SK-N-SH (cell line): ENCODE results near the gene MINDY1. TPM values are rescaled to one million over a fixed set of nuclear protein-coding genes. Genes with fewer than 3 reads are reported as not detected.

Experiments used
- CTCF ChIA-PET: fragments of 300-600, 350-600 bp; formaldehyde crosslinking; extraction: SDS; loops from one replicate; lab custom pipeline; 2021; lab: Yijun Ruan, JAX
- POLR2A ChIA-PET: fragments of 350-600 bp; sonication (Branson Sonifier 250); formaldehyde crosslinking; extraction: SDS; loops from one replicate; lab custom pipeline; 2020; ENCODE audit warnings: antibody characterized with exemption, inconsistent platforms; lab: Yijun Ruan, JAX
- DNase-seq: peaks from one replicate; pipeline ENCODE4 v3.0.0; 2012
- H2AFZ ChIP-seq: fragments of 200-600 bp; sonication (generic); 2 replicates; pipeline ENCODE4 v1.8.1; 2016; ENCODE audit warnings: antibody characterized with exemption, mild to moderate bottlenecking, low read depth
- H3F3A ChIP-seq: fragments of 200-600 bp; sonication (generic); replicated peaks from 2 replicates; pipeline ENCODE3; 2016; ENCODE audit warnings: antibody characterized with exemption, mild to moderate bottlenecking; ENCODE audit not compliant: insufficient read depth
- H3K27ac ChIP-seq, 2 experiments: fragments of 200-500 bp in 1 of 2; fragments of 200-600 bp in 1 of 2; sonication (Bioruptor generic) in 1 of 2; sonication (generic), shearing (Covaris generic) in 1 of 2; 2 replicates each; pipeline versions ENCODE4 v1.5.1 to v1.6.1; 2014 to 2016; ENCODE audit warnings: low read depth in 2 of 2, inconsistent platforms in 1 of 2, low read length in 1 of 2, mild to moderate bottlenecking in 1 of 2, mixed read lengths in 1 of 2
- H3K27me3 ChIP-seq: fragments of 200-600 bp; sonication (generic), shearing (Covaris generic); 2 replicates; pipeline ENCODE4 v1.6.1; 2016; ENCODE audit warnings: mixed run types; ENCODE audit not compliant: insufficient read depth
- H3K36me3 ChIP-seq, 2 experiments: fragments of 200-500 bp in 1 of 2; fragments of 200-600 bp in 1 of 2; sonication (Bioruptor generic) in 1 of 2; sonication (generic) in 1 of 2; replicated peaks in 1 of 2; 2 replicates each; pipeline versions ENCODE3 to v1.5.1; 2014 to 2016; ENCODE audit warnings: low read length in 1 of 2, mild to moderate bottlenecking in 1 of 2; ENCODE audit not compliant: insufficient read depth in 2 of 2, control insufficient read depth in 1 of 2
- H3K4me1 ChIP-seq, 2 experiments: fragments of 200-500 bp in 1 of 2; fragments of 200-600 bp in 1 of 2; sonication (Bioruptor generic) in 1 of 2; sonication (generic), shearing (Covaris generic) in 1 of 2; 2 replicates each; pipeline versions ENCODE4 v1.5.1 to v1.6.1; 2014 to 2016; ENCODE audit warnings: low read depth in 1 of 2, low read length in 1 of 2, mixed run types in 1 of 2; ENCODE audit not compliant: insufficient read depth in 2 of 2, control insufficient read depth in 1 of 2
- H3K4me2 ChIP-seq: fragments of 200-600 bp; sonication (generic), shearing (Covaris generic); 2 replicates; pipeline ENCODE4 v1.6.1; 2017; ENCODE audit warnings: mixed run types
- H3K4me3 ChIP-seq, 2 experiments: fragments of 200-500 bp in 1 of 2; fragments of 200-600 bp in 1 of 2; sonication (Bioruptor generic) in 1 of 2; sonication (generic), shearing (Covaris generic) in 1 of 2; 2 replicates each; pipeline versions ENCODE4 v1.5.1 to v1.8.1; 2014 to 2016; ENCODE audit warnings: low read depth in 2 of 2, inconsistent platforms in 1 of 2, low read length in 1 of 2, mild to moderate bottlenecking in 1 of 2, mixed read lengths in 1 of 2, moderate library complexity in 1 of 2
- H3K79me2 ChIP-seq: fragments of 200-600 bp; sonication (generic); 2 replicates; pipeline ENCODE4 v1.8.1; 2017; ENCODE audit warnings: mild to moderate bottlenecking; ENCODE audit not compliant: insufficient read depth
- H3K9ac ChIP-seq: fragments of 200-600 bp; sonication (generic); 2 replicates; pipeline ENCODE4 v1.6.1; 2017; ENCODE audit warnings: mixed run types
- H3K9me2 ChIP-seq: fragments of 200-600 bp; sonication (generic); 2 replicates; pipeline ENCODE4 v1.6.1; 2017; ENCODE audit warnings: mixed run types
- H3K9me3 ChIP-seq: fragments of 200-600 bp; sonication (generic); 2 replicates; pipeline ENCODE4 v1.6.1; 2017; ENCODE audit warnings: mixed run types, mild to moderate bottlenecking, moderate library complexity
- H4K20me1 ChIP-seq: fragments of 200-600 bp; sonication (generic); 2 replicates; pipeline ENCODE4 v1.6.1; 2017; ENCODE audit warnings: mild to moderate bottlenecking, mixed run types; ENCODE audit not compliant: insufficient read depth
- ELF1 ChIP-seq: IDR thresholded peaks from 2 replicates; pipeline ENCODE4 v1.4.0; 2012
- EP300 ChIP-seq, 2 experiments: IDR thresholded peaks; 2 replicates each; pipeline versions ENCODE4 v1.4.0 to v1.6.1; 2012; ENCODE audit warnings: borderline replicate concordance in 1 of 2, low read depth in 1 of 2, low read length in 1 of 2
- FOXJ3 ChIP-seq: sonication (generic); formaldehyde crosslinking; IDR thresholded peaks from 2 replicates; pipeline ENCODE4 v1.5.1; 2020; ENCODE audit warnings: mild to moderate bottlenecking, missing genetic modification reagents
- FOXM1 ChIP-seq: IDR thresholded peaks from 2 replicates; pipeline ENCODE4 v1.4.0; 2012; ENCODE audit warnings: low read depth, mild to moderate bottlenecking
- GATA2 ChIP-seq: sonication (generic); formaldehyde crosslinking; IDR thresholded peaks from 2 replicates; pipeline ENCODE4 v1.5.0; 2020; ENCODE audit warnings: mild to moderate bottlenecking, missing genetic modification reagents
- JUND ChIP-seq: IDR thresholded peaks from 2 replicates; pipeline ENCODE4 v1.4.0; 2012
- NRF1 ChIP-seq: IDR thresholded peaks from 2 replicates; pipeline ENCODE4 v1.6.1; 2012; ENCODE audit warnings: low read depth, mild to moderate bottlenecking, low read length
- POLR2AphosphoS5 ChIP-seq: IDR thresholded peaks from 2 replicates; pipeline ENCODE4 v1.6.1; 2012; ENCODE audit warnings: low read depth, low read length
- RAD21 ChIP-seq: IDR thresholded peaks from 2 replicates; pipeline ENCODE4 v1.6.1; 2012; ENCODE audit warnings: mild to moderate bottlenecking, low read length
- SIN3A ChIP-seq: IDR thresholded peaks from 2 replicates; pipeline ENCODE4 v1.6.1; 2012; ENCODE audit warnings: low read depth, mild to moderate bottlenecking, low read length, moderate library complexity, borderline replicate concordance
- TAF1 ChIP-seq: IDR thresholded peaks from 2 replicates; pipeline ENCODE4 v1.6.1; 2012; ENCODE audit warnings: low read depth, mild to moderate bottlenecking, low read length, moderate library complexity, borderline replicate concordance
- YY1 ChIP-seq: IDR thresholded peaks from 2 replicates; pipeline ENCODE4 v1.4.0; 2012; ENCODE audit warnings: low read depth, mild to moderate bottlenecking
- WGBS: methylation state at CpG from one replicate; pipeline ENCODE4 v1.1.6; 2017; ENCODE audit warnings: low lambda C conversion rate; 5-methylcytosine and 5-hydroxymethylcytosine counted together
- polyA plus RNA-seq, 3 experiments: library from polyadenylated mRNA; depleted of rRNA; stranded (reverse); fragments of >200 nt; gene quantifications; 2 replicates each; pipeline ENCODE4 v1.2.3, GENCODE V29; 2012
- TF ChIP-seq, protein P1 (sequence below): IDR thresholded peaks from 2 replicates; pipeline ENCODE4 v1.6.1; 2012; ENCODE audit warnings: mild to moderate bottlenecking, low read depth, low read length, moderate library complexity
- TF ChIP-seq, protein P2 (sequence below): fragments of 200-600 bp; sonication (generic); IDR thresholded peaks from 2 replicates; pipeline ENCODE4 v1.6.1; 2017; ENCODE audit warnings: antibody characterized with exemption, mild to moderate bottlenecking, moderate library complexity

MINDY1 gene
- polyA plus RNA-seq, 1 of the 3 experiments (the other 2 are of a cell fraction): 6.0 TPM

DNA sequence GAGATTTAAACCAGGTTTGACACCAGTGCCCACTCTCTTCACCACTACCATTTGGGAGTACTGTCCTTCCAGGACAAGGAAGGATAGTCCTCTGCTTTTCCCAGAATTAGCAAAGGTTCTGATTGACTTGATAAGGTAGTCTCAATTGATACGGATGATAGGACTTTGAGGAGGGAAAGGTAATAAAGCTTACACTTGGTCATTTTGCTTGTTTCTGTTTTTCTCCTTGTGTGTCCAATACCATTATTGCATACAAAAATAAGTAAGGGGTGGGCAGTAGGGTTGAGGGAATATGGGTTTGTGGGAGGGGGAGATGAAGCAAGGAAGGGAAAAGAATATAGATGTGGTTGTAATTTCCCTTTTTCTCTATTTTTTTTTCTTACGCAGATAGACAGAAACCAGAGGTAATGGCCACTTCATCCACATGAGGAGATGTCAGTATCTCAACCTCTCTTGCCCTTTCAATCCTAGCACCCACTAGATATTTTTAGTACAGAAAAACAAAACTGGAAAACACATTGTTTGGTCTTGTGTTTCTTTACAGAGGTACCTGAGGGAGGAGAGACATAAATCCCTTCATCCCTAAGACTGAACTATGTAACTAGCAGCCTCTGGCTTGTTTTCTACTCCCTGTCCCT is 43.5 kb upstream of the MINDY1 start:
- Histone ChIP-seq H3K9me2 (no peaks in the 10 kb centered on the region), H3K27me3 (no peaks in the 10 kb centered on the region), H3K4me2 (no peak overlapping the region), H3K27ac (no peak overlapping the region; a peak in 2 of 4 replicates), H3K36me3 (peaks cover 41 to 48% of the 10 kb centered on the region in 2 experiments), H3K9ac (no peak overlapping the region), H3K9me3 (no peaks in the 10 kb centered on the region), H3K4me1 (peaks cover 0 to 12% of the 10 kb centered on the region in 2 experiments; a peak in 2 of 4 replicates), H4K20me1 (no peaks in the 10 kb centered on the region), H3F3A (peaks cover 36% of the 10 kb centered on the region), H2AFZ (no peak overlapping the region), H3K79me2 (peaks cover 18% of the 10 kb centered on the region; the same call in 1 of the 2 replicates), H3K4me3 (no peak overlapping the region)
- CTCF ChIA-PET: interaction anchor here (1.3 to 4.4 kb wide), 5 partner anchors 10 to 55 kb away, joined by 3 to 67 read pairs (median 4); partner anchors contain the start of genes CDC42SE1, MINDY1 and MLLT11
- POLR2A ChIA-PET: interaction anchor here (1.7 to 3.5 kb wide), 2 partner anchors 9 to 10 kb away, joined by 6 to 24 read pairs; partner anchors contain the start of genes CDC42SE1 and MLLT11
- TF ChIP-seq, protein P1, sequence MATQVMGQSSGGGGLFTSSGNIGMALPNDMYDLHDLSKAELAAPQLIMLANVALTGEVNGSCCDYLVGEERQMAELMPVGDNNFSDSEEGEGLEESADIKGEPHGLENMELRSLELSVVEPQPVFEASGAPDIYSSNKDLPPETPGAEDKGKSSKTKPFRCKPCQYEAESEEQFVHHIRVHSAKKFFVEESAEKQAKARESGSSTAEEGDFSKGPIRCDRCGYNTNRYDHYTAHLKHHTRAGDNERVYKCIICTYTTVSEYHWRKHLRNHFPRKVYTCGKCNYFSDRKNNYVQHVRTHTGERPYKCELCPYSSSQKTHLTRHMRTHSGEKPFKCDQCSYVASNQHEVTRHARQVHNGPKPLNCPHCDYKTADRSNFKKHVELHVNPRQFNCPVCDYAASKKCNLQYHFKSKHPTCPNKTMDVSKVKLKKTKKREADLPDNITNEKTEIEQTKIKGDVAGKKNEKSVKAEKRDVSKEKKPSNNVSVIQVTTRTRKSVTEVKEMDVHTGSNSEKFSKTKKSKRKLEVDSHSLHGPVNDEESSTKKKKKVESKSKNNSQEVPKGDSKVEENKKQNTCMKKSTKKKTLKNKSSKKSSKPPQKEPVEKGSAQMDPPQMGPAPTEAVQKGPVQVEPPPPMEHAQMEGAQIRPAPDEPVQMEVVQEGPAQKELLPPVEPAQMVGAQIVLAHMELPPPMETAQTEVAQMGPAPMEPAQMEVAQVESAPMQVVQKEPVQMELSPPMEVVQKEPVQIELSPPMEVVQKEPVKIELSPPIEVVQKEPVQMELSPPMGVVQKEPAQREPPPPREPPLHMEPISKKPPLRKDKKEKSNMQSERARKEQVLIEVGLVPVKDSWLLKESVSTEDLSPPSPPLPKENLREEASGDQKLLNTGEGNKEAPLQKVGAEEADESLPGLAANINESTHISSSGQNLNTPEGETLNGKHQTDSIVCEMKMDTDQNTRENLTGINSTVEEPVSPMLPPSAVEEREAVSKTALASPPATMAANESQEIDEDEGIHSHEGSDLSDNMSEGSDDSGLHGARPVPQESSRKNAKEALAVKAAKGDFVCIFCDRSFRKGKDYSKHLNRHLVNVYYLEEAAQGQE: no peak
- TF ChIP-seq POLR2AphosphoS5: peak; percentile 61; the same call in 1 of the 2 replicates
- no peak for TF ChIP-seq SIN3A
- DNase-seq: no peak
- 90% methylated on average over 2 of the region's 2 CpGs for WGBS

DNA sequence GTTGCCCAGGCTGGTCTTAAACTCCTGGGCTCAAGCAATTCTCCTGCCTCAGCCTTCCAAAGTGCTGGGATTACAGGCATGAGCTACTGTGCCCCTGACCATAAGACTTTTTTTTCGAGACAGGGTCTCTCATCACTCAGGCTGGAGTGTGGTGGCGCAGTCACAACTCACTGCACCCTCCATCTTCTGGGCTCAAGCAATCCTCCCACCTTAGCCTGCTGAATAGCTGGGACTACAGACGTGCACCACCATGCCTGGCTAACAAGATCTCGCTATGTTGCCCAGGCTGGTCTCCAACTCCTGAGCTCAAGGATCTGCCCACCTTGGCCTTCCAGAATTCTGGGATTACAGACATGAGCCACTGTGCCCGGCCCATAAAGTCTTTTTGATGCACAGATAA is 42.8 kb upstream of the MINDY1 start:
- WGBS: 100% methylated on average over 1 of the region's 5 CpGs
- Histone ChIP-seq H3K9ac (no peak overlapping the region), H3K27ac (no peak overlapping the region), H2AFZ (no peak overlapping the region), H3K9me3 (no peaks in the 10 kb centered on the region), H3K4me3 (no peak overlapping the region), H3K27me3 (no peaks in the 10 kb centered on the region), H3F3A (peaks cover 36% of the 10 kb centered on the region), H3K4me2 (peak overlapping the region; percentile 95; the same call in 1 of the 2 replicates), H3K9me2 (no peaks in the 10 kb centered on the region), H4K20me1 (no peaks in the 10 kb centered on the region), H3K4me1 (peaks cover 0 to 12% of the 10 kb centered on the region in 2 experiments; a peak in 2 of 4 replicates), H3K36me3 (peaks cover 34 to 41% of the 10 kb centered on the region in 2 experiments), H3K79me2 (peaks cover 15% of the 10 kb centered on the region; the same call in 1 of the 2 replicates)
- no peak for TF ChIP-seq YY1
- no peak for TF ChIP-seq GATA2 (CRISPR knock-in tag)
- no peak for TF ChIP-seq TAF1
- no peak for TF ChIP-seq EP300 (IDR thresholded peaks at IDR 0.05; ENCODE audit: borderline replicate concordance in 1 of 2, low read depth in 1 of 2, low read length in 1 of 2)
- TF ChIP-seq RAD21: no peak
- TF ChIP-seq FOXM1: no peak
- TF ChIP-seq FOXJ3 (CRISPR knock-in tag): no peak
- no peak for TF ChIP-seq ELF1
- TF ChIP-seq, protein P2, sequence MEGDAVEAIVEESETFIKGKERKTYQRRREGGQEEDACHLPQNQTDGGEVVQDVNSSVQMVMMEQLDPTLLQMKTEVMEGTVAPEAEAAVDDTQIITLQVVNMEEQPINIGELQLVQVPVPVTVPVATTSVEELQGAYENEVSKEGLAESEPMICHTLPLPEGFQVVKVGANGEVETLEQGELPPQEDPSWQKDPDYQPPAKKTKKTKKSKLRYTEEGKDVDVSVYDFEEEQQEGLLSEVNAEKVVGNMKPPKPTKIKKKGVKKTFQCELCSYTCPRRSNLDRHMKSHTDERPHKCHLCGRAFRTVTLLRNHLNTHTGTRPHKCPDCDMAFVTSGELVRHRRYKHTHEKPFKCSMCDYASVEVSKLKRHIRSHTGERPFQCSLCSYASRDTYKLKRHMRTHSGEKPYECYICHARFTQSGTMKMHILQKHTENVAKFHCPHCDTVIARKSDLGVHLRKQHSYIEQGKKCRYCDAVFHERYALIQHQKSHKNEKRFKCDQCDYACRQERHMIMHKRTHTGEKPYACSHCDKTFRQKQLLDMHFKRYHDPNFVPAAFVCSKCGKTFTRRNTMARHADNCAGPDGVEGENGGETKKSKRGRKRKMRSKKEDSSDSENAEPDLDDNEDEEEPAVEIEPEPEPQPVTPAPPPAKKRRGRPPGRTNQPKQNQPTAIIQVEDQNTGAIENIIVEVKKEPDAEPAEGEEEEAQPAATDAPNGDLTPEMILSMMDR: no peak
- TF ChIP-seq JUND: no peak
- no peak for TF ChIP-seq NRF1
- ChIA-PET CTCF (interaction anchor here (1.3 to 4.4 kb wide), 5 partner anchors 10 to 54 kb away, joined by 4 to 67 read pairs (median 5); partner anchors contain the start of genes CDC42SE1, MINDY1 and MLLT11), POLR2A (interaction anchor here (3.5 kb wide), 1 partner anchor 10 kb away, joined by 24 read pairs; the partner anchor contains the start of genes CDC42SE1 and MLLT11)
- DNase-seq: no peak
